T-helper 1 cell treated with Interleukin-12 subunit alpha and Interleukin-12 subunit beta and Interleukin-4 antibody, amounts not matched to agents 30 μg/mL and 1 μg/mL, for 36 hours (primary cell): ENCODE measurements around the gene KAT2B.

Source experiments
- H3K27ac Mint-ChIP-seq: one replicate; pipeline ENCODE4 v1.8.0; 2021; ENCODE audit warnings: mild to moderate bottlenecking, mixed read lengths
- H3K27me3 Mint-ChIP-seq: one replicate; pipeline ENCODE4 v1.8.0; 2021; ENCODE audit warnings: low read depth, mixed read lengths
- H3K36me3 Mint-ChIP-seq: one replicate; pipeline ENCODE4 v1.8.0; 2021; ENCODE audit warnings: low read depth, mixed read lengths
- H3K4me1 Mint-ChIP-seq: one replicate; pipeline ENCODE4 v1.8.0; 2021; ENCODE audit warnings: low read depth, mixed read lengths
- H3K4me3 Mint-ChIP-seq: one replicate; pipeline ENCODE4 v1.8.0; 2021; ENCODE audit warnings: mild to moderate bottlenecking, moderate library complexity, mixed read lengths
- H3K9me3 Mint-ChIP-seq: one replicate; pipeline ENCODE4 v1.8.0; 2021; ENCODE audit warnings: mixed read lengths

Gene KAT2B

GRCh38 chr3:20147361-20147760, 107.1 kb downstream of the KAT2B start:
- H3K36me3 Mint-ChIP-seq, result peaks cover 54% of the 10 kb centered on the region
- no peak overlapping the region for H3K27ac Mint-ChIP-seq
- no peaks in the 10 kb centered on the region for H3K27me3 Mint-ChIP-seq
- H3K4me3 Mint-ChIP-seq, result no peak overlapping the region
- peaks cover 10% of the 10 kb centered on the region for H3K4me1 Mint-ChIP-seq
- peaks cover 3% of the 10 kb centered on the region for H3K9me3 Mint-ChIP-seq

DNA sequence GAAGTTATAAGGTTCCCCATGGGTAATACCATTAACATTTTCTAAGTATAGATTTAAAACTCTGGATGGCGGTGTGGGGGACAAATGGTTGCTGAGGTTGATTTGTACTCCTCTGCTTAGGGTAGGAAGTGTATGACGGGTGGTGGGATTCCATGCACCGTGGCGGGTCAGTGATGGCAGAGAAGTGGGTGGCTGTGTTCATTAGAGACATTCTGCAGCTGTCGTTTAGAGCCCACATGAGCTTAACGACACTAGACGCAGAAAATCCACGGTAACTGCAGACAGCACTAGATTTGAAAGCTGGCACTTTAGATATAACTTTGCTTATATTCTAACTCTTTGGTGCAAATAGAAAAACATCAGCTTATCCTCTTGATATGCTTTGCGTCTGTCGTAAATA, 108.2 kb downstream of the KAT2B start:
- Mint-ChIP-seq H3K4me1 (peaks cover 10% of the 10 kb centered on the region), H3K27me3 (no peaks in the 10 kb centered on the region), H3K9me3 (no peaks in the 10 kb centered on the region), H3K27ac (no peak overlapping the region), H3K36me3 (peaks cover 46% of the 10 kb centered on the region), H3K4me3 (no peak overlapping the region)

DNA sequence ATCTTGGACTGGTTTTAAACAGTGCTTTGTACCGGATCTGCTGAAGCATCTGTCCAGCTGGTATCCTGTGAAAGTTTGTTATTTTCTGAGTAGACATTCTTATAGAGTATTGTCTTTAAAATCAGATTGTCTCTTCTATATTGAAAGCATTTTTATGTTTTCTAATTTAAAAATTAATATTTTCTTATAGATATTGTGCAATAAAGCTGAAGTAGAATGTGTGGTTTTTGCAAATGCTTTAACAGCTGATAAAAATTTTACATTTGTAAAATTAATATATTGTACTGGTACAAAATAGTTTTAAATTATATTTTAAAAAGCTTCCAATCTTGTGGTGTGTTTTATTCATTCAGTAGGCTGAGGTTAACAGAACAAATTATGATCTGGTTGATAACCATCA, 113.8 kb downstream of the KAT2B start:
- Mint-ChIP-seq H3K9me3 (no peaks in the 10 kb centered on the region), H3K27ac (no peak overlapping the region), H3K4me3 (no peak overlapping the region), H3K36me3 (peaks cover 46% of the 10 kb centered on the region), H3K4me1 (peaks cover 10% of the 10 kb centered on the region), H3K27me3 (no peaks in the 10 kb centered on the region)

- no peaks in the 10 kb centered on the region for H3K27me3 Mint-ChIP-seq
- H3K27ac Mint-ChIP-seq, result no peak overlapping the region
- no peaks in the 10 kb centered on the region for H3K9me3 Mint-ChIP-seq
- H3K4me1 Mint-ChIP-seq, result peaks cover 13% of the 10 kb centered on the region
- peaks cover 46% of the 10 kb centered on the region for H3K36me3 Mint-ChIP-seq
- no peak overlapping the region for H3K4me3 Mint-ChIP-seq
Observed at GRCh38 chr3:20154928-20155327, 114.7 kb downstream of the KAT2B start.

GRCh38 chr3:20160230-20160629, 120.0 kb downstream of the KAT2B start:
- Mint-ChIP-seq H3K27me3 (no peaks in the 10 kb centered on the region), H3K27ac (peak overlapping the region; percentile 7), H3K36me3 (peaks cover 31% of the 10 kb centered on the region), H3K4me3 (peak overlapping the region; percentile 1), H3K4me1 (peaks cover 13% of the 10 kb centered on the region), H3K9me3 (no peaks in the 10 kb centered on the region)

GRCh38 chr3:20161714-20162113, 121.5 kb downstream of the KAT2B start:
- H3K36me3 Mint-ChIP-seq, result peaks cover 32% of the 10 kb centered on the region

GRCh38 chr3:20173844-20174410, 133.7 kb downstream of the KAT2B start:
- Mint-ChIP-seq H3K27me3 (no peaks in the 10 kb centered on the region), H3K4me1 (peaks cover 7% of the 10 kb centered on the region), H3K36me3 (peaks cover 43% of the 10 kb centered on the region), H3K4me3 (no peak overlapping the region), H3K27ac (peak overlapping the region; percentile 2), H3K9me3 (no peaks in the 10 kb centered on the region)

More at GRCh38 chr3:20161714-20162113, 121.5 kb downstream of the KAT2B start:
- Mint-ChIP-seq H3K4me1 (peaks cover 15% of the 10 kb centered on the region), H3K9me3 (no peaks in the 10 kb centered on the region), H3K4me3 (no peak overlapping the region), H3K27me3 (no peaks in the 10 kb centered on the region), H3K27ac (no peak overlapping the region)

GRCh38 chr3:20181276-20181675, 141.0 kb downstream of the KAT2B start:
- Mint-ChIP-seq H3K27me3 (no peaks in the 10 kb centered on the region), H3K4me3 (no peak overlapping the region), H3K36me3 (peaks cover 26% of the 10 kb centered on the region), H3K9me3 (no peaks in the 10 kb centered on the region), H3K27ac (no peak overlapping the region), H3K4me1 (peaks cover 28% of the 10 kb centered on the region)

- H3K27me3 Mint-ChIP-seq, result no peaks in the 10 kb centered on the region
- H3K9me3 Mint-ChIP-seq, result no peaks in the 10 kb centered on the region
- H3K4me1 Mint-ChIP-seq, result peaks cover 28% of the 10 kb centered on the region
- H3K4me3 Mint-ChIP-seq, result no peak overlapping the region
- no peak overlapping the region for H3K27ac Mint-ChIP-seq
- H3K36me3 Mint-ChIP-seq, result peaks cover 26% of the 10 kb centered on the region
Observed at GRCh38 chr3:20182206-20182605, 142.0 kb downstream of the KAT2B start.

- no peaks in the 10 kb centered on the region for H3K9me3 Mint-ChIP-seq
Observed at GRCh38 chr3:20185331-20185678, 145.1 kb downstream of the KAT2B start.

GRCh38 chr3:20185679-20186599, 145.7 kb downstream of the KAT2B start, which contains the start of gene SGO1:
TSS of gene SGO1 (minus strand) at chr3:20186206. CDS start at chr3:20184027, 2,179 bp downstream.
- Mint-ChIP-seq H3K27ac (no peak within 1 kb of the TSS), H3K4me3 (no peak within 1 kb of the TSS), H3K27me3 (no peaks in the 10 kb centered on the region), H3K4me1 (peaks cover 19% of the 10 kb centered on the region), H3K36me3 (peaks cover 6% of the 10 kb centered on the region), H3K9me3 (no peaks in the 10 kb centered on the region)

More at GRCh38 chr3:20185331-20185678, 145.1 kb downstream of the KAT2B start:
- no peak overlapping the region for H3K4me3 Mint-ChIP-seq
- H3K27me3 Mint-ChIP-seq, result no peaks in the 10 kb centered on the region
- H3K27ac Mint-ChIP-seq, result no peak overlapping the region
- peaks cover 8% of the 10 kb centered on the region for H3K36me3 Mint-ChIP-seq
- peaks cover 20% of the 10 kb centered on the region for H3K4me1 Mint-ChIP-seq

DNA sequence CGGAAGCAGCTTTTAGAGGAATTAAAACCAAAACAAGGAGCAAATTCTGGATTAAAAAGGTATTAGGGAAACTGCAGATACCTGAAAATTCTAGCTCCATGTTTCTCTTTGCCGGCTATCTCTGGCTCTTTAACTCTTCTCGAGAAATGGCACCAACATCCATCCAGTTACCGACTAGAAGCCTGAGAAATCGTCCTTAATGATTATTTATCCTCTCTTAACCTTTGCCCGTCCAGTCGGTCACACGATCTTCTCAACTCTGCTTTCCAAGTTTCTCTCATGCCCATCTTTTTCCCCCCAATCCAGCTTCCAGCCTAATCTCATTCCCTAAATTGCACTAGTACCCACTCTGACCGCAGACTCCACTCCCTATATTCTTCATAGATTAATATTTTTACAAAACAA, 146.4 kb downstream of the KAT2B start:
- peaks cover 6% of the 10 kb centered on the region for H3K36me3 Mint-ChIP-seq
- no peak overlapping the region for H3K4me3 Mint-ChIP-seq
- H3K9me3 Mint-ChIP-seq, result no peaks in the 10 kb centered on the region
- H3K27me3 Mint-ChIP-seq, result no peaks in the 10 kb centered on the region
- H3K4me1 Mint-ChIP-seq, result peaks cover 19% of the 10 kb centered on the region
- no peak overlapping the region for H3K27ac Mint-ChIP-seq

DNA sequence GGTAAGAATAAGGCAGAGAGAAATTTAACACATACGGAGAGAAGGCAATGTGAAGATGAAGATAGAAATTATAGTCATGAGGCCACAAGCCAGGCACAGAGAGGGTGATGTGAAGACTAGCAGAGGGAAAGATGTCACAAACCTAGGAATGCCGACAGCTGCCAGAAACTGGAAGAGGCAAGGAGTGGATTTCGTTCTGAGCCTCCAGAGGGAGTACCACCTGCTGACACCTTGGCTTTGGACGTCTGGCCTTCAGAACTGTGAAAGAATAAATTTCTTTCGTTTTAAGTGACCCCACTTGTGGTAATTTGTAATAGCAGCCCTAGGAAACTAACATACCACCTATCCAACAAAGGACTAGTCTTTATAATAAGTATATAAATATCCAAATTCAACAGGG, 150.7 kb downstream of the KAT2B start:
- no peak overlapping the region for H3K27ac Mint-ChIP-seq
- no peak overlapping the region for H3K4me3 Mint-ChIP-seq
- no peaks in the 10 kb centered on the region for H3K36me3 Mint-ChIP-seq
- H3K9me3 Mint-ChIP-seq, result no peaks in the 10 kb centered on the region
- peaks cover 3% of the 10 kb centered on the region for H3K4me1 Mint-ChIP-seq
- no peaks in the 10 kb centered on the region for H3K27me3 Mint-ChIP-seq

GRCh38 chr3:20194793-20195460, 154.7 kb downstream of the KAT2B start:
- Mint-ChIP-seq H3K9me3 (no peaks in the 10 kb centered on the region), H3K4me3 (no peak overlapping the region), H3K27me3 (no peaks in the 10 kb centered on the region), H3K27ac (no peak overlapping the region), H3K4me1 (peaks cover 12% of the 10 kb centered on the region), H3K36me3 (peaks cover 2% of the 10 kb centered on the region)

GRCh38 chr3:20197775-20198174, 157.5 kb downstream of the KAT2B start:
- Mint-ChIP-seq H3K9me3 (no peaks in the 10 kb centered on the region), H3K27ac (no peak overlapping the region), H3K36me3 (peaks cover 2% of the 10 kb centered on the region), H3K4me3 (no peak overlapping the region), H3K27me3 (peaks cover 4% of the 10 kb centered on the region), H3K4me1 (peaks cover 12% of the 10 kb centered on the region)
